GM11168 (cell line): ENCODE data around the gene KIF1B.
"Not testable (repeated sequence)": the region's sequence is repeated elsewhere in the genome, so short reads cannot be mapped to it uniquely, and the experiment has no call there.

Experiments used
- in situ Hi-C: fragments of 300-500 bp; cut with MboI; formaldehyde crosslinking; loops from one replicate; pipeline ENCODE4 v1.12.0; 2022; ENCODE audit warnings: low sequenced_read_pairs; ENCODE audit not compliant: unreplicated experiment

The KIF1B gene

DNA sequence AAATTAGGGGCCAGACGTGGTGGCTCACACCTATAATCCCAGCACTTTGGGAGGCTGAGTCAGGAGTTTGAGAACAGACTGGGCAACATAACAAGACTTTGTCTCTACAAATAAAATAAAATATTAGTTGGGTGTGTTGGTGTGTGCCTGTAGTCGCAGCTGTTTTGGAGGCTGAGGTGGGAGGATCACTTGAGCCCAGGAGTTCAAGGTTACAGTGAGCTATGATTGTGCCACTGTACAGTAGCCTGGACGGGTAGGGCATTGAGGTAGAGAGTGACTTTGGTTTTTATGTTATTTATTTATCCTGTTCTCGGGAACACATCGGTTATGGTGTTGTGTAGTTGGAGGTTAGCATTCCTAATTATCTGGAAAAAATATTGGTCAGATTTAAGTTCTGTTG is 19.5 kb downstream of the KIF1B start:
- in situ Hi-C loops: no loop called here

- in situ Hi-C loops: no loop called here
These were observed 21.8 kb downstream of the KIF1B start for GRCh38 chr1:10232163-10232562.

- in situ Hi-C loops: no loop called here
These were observed 26.2 kb downstream of the KIF1B start for GRCh38 chr1:10236405-10237156.

DNA sequence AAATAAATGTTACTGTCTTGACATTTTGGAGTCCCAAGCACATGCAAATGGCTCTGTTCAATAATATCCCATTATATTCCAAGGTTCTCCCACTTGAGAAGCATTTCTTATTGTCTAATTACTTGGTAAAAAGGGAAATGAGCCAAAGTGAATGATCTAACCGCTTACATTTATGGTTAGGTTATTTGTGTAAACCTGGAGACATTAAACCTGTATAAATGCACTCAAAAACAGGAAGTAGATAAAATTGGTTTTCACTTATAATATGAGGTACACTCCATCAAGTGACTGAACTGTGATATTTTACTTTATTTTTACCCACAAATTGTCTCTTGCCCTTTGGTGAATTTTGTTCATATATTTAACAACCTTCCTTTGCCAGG is 26.8 kb downstream of the KIF1B start:
- in situ Hi-C loops: no loop called here

DNA sequence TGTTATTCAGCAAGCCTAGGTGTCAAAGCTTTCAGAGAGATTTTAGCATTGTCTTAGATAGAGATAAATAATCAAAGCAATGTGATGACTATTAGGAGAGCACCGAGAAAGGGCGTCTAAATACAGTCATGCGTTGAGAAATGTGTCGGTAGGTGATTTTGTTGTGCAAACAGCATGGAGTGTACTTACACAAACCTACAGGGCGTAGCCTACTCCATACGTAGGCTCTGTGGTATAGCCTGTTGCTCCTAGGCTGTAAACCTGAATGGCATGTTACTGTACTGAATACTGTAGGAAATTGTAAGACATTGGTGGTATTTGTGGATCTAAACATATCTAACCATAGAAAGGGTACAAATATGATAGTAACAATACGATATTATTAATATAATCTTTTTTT is 31.8 kb downstream of the KIF1B start:
- in situ Hi-C loops: no loop called here

GRCh38 chr1:10242811-10243210 is 32.4 kb downstream of the KIF1B start:
- in situ Hi-C loops: no loop called here

- in situ Hi-C loops: no loop called here
These were observed 35.3 kb downstream of the KIF1B start for GRCh38 chr1:10245674-10246073.

DNA sequence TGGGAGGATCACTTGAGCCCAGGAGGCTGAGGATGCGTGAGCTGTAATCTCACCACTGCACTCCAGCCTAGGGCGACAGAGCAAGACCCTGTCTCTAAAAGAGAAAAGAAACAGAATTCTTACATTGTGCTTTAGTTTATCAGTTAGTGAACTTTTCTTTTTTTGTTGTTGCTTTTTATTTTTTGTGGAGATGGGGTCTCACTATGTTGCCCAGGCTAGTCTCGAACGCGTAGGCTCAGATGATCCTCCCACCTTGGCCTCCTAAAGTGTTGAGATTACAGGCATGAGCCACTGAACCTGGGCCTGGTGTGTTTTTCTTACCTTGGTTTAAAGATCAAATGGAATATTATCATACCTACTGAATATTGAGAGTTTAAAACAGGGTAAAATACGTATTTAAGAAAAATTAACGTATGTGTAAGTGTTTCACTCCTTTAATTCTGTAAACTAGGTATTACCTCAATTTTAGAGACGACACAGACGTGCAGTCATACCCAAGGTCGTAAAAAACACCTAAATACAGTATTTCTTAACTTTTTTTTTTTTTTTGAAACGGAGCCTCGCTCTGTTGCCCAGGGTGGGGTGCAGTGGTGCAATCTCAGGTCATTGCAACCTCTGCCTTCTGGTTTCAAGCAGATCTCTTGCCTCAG is 39.6 kb downstream of the KIF1B start:
- in situ Hi-C loops: no loop called here

DNA sequence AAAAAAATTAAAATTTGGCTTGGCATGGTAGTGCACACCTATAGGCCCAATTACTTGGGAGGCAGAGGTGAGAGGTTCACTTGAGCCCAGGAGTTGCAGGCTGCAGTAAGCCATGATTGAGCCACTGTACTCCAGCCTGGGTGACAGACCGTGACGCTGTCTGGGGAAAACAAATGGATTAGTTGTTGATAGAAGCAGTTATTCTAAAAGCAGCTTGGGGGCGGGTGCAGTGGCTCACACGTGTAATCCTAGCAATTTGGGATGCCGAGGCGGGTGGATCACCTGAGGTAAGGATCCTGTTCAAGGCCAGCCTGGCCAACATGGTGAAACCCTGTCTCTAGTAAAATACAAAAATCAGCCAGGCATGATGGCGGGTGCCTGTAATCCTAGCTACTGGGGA is 40.3 kb downstream of the KIF1B start:
- in situ Hi-C loops: no loop called here

DNA sequence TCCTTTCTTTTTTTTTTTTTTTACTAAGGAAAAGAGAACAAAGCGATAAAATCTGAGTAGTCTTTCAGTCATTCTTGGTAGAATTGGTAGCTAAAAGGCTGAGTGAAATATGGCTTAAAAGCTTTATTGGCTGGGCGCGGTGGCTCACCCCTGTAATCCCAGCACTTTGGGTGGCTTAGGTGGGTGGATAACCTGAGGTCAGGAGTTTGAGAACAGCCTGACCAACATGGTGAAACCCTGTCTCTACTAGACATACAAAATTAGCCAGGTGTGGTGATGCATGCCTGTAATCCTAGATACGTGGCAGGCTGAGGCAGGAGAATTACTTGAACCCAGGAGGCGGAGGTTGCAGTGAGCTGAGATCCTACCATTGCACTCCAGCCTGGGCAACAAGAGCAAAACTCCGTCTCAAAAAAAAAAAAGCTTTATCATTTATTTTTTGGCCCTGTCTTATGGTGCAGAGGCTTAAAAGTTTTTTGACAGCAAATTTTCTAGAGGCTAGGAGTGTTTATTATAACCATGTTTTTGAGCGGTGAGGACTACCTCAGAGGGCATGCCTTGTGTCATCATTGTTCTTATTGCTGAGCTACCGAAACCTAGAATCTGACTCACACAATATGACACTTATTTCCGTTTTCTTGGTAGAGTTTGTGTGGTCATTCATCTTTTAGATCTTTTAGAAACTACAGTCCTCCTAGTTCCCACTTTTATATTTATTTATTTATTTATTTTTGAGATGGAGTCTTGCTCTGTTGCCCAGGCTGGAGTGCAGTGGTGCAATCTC is 41.1 kb downstream of the KIF1B start:
- in situ Hi-C loops: not testable (repeated sequence)

DNA sequence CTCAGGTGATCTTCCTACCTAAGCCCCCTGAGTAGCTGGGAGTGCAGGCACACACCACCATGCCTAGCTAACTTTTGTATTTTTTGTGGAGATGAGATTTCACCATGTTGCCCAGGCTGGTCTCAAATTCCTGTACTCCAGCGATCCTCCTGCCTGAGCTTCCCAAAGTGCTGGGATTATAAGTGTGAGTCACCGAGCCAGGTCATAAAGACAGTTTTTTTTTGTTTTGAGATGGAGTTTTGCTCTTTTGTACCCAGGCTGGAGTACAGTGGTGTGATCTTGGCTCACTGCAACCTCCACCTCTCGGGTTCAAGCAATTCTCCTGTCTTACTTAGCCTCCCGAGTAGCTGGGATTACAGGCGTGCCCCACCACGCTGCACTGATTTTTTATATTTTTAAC is 42.1 kb downstream of the KIF1B start:
- in situ Hi-C loops: no loop called here

DNA sequence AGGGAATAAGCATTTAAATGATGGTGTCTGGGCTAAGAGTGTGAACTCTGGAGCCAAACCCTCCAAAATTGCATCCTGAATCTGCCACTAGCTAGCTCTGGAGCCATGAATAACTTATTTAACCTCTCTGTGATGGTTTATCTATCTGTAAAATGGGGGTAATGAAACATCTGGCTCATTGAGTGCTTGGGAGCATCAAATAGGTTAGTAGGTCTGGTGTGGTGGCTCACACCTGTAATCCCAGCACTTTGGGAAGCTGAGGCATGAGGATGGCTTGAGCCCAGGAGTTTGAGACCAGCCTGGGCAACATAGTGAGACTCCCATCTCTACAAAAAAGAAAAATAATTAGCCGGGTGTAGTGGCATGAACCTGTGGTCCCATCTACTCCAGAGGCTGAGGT is 42.8 kb downstream of the KIF1B start:
- in situ Hi-C loops: no loop called here

DNA sequence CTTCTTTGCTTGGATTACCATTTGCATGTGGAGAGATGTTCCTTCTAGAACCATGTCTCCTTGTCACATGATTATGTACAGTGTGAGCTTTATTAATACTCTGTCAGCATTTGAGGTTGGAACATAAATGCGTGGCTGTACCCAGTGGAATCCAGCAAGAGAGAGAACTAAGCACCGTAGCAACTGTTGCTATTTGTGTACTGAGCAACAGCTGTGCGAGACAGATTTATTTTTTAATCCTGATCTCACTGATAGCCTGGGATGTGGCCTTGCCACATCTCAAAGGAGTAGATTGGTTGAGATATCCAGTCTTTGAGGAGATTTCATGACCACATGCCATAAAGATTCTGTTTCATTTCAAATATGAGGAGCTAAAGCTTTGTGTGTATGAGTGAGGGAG is 43.4 kb downstream of the KIF1B start:
- in situ Hi-C loops: no loop called here

- in situ Hi-C loops: no loop called here
These were observed 47.5 kb downstream of the KIF1B start for GRCh38 chr1:10257851-10258250.

GRCh38 chr1:10259547-10259946 is 49.2 kb downstream of the KIF1B start:
- in situ Hi-C loops: not testable (repeated sequence)

DNA sequence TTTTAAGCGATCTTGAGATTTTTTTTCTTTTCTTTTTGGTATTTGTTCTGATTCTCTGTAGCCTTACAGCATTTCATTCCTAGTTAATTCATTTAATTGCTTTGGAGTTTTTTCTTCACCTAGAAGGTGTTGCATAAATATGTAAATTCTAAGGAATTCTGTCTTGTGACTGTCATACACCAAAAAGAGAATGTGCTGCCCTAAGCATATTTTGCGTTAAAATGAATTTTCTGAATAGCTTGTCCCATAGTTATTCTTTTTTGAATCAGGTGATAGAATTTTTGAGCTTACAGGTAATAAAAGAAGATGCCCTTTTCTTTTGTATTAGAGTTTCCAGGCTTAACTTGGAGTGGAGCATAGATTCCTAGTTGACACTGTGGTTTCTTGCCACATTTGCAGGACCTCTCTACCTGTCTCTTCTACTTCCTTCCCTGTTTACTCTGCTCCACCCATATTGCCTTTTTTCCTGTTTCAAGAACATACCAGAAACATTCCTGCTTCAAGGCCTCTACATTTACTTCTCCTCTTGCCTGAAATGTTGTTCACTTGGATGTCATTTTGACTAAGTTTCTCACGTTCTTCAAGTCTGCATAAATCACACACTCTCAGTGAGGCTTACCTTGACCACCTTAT is 53.2 kb downstream of the KIF1B start:
- in situ Hi-C loops: no loop called here

GRCh38 chr1:10265027-10265426 is 54.7 kb downstream of the KIF1B start:
- in situ Hi-C loops: no loop called here

- in situ Hi-C loops: no loop called here
These were observed 55.5 kb downstream of the KIF1B start for GRCh38 chr1:10265900-10266299.

GRCh38 chr1:10267319-10267718 is 56.9 kb downstream of the KIF1B start:
- in situ Hi-C loops: no loop called here

GRCh38 chr1:10267921-10268320 is 57.6 kb downstream of the KIF1B start:
- in situ Hi-C loops: no loop called here

GRCh38 chr1:10271090-10271489 is 60.7 kb downstream of the KIF1B start:
- in situ Hi-C loops: no loop called here
